Parathyroid adenoma (tissue), 2 donors: ENCODE measurements around the gene UQCRQ.
A peak's percentile ranks its signal among the peaks of the same experiment; 100 is the strongest.

ENCODE experiments used
- H2AFZ ChIP-seq: fragments of 300-600 bp; sonication (generic); one replicate; pipeline ENCODE4 v1.7.0; 2017; ENCODE audit warnings: antibody characterized with exemption, mild to moderate bottlenecking
- H3K27ac ChIP-seq: fragments of 300-600 bp; sonication (generic); one replicate; pipeline ENCODE4 v1.7.0; 2017
- H3K27me3 ChIP-seq: fragments of 300-600 bp; sonication (generic); one replicate; pipeline ENCODE4 v1.7.0; 2017; ENCODE audit warnings: low read length; ENCODE audit not compliant: control insufficient read depth, insufficient read depth
- H3K36me3 ChIP-seq: fragments of 300-600 bp; sonication (generic); one replicate; pipeline ENCODE4 v1.7.0; 2017; ENCODE audit warnings: low read length; ENCODE audit not compliant: control insufficient read depth, insufficient read depth
- H3K4me1 ChIP-seq: fragments of 300-600 bp; sonication (generic); one replicate; pipeline ENCODE4 v1.7.0; 2017; ENCODE audit warnings: control low read depth
- H3K4me2 ChIP-seq: fragments of 300-600 bp; sonication (generic); one replicate; pipeline ENCODE4 v1.7.0; 2017; ENCODE audit warnings: low read length
- H3K4me3 ChIP-seq: fragments of 300-600 bp; sonication (generic); one replicate; pipeline ENCODE4 v1.7.0; 2017; ENCODE audit warnings: low read depth, low read length
- H3K79me2 ChIP-seq: fragments of 300-600 bp; sonication (generic); one replicate; pipeline ENCODE4 v1.7.0; 2017; ENCODE audit warnings: control low read depth
- H3K9ac ChIP-seq: fragments of 300-600 bp; sonication (generic); one replicate; pipeline ENCODE4 v1.7.0; 2017; ENCODE audit warnings: mild to moderate bottlenecking
- H3K9me3 ChIP-seq: fragments of 300-600 bp; sonication (generic); one replicate; pipeline ENCODE4 v1.7.0; 2017; ENCODE audit warnings: low read length; ENCODE audit not compliant: control insufficient read depth
- TF ChIP-seq, protein P1 (sequence below): fragments of 300-600 bp; sonication (generic); IDR thresholded peaks from one replicate; pipeline ENCODE4 v1.7.0; 2017; ENCODE audit warnings: antibody characterized with exemption, mild to moderate bottlenecking
- donor health status: primary hyperparathyroidism.

UQCRQ gene

DNA sequence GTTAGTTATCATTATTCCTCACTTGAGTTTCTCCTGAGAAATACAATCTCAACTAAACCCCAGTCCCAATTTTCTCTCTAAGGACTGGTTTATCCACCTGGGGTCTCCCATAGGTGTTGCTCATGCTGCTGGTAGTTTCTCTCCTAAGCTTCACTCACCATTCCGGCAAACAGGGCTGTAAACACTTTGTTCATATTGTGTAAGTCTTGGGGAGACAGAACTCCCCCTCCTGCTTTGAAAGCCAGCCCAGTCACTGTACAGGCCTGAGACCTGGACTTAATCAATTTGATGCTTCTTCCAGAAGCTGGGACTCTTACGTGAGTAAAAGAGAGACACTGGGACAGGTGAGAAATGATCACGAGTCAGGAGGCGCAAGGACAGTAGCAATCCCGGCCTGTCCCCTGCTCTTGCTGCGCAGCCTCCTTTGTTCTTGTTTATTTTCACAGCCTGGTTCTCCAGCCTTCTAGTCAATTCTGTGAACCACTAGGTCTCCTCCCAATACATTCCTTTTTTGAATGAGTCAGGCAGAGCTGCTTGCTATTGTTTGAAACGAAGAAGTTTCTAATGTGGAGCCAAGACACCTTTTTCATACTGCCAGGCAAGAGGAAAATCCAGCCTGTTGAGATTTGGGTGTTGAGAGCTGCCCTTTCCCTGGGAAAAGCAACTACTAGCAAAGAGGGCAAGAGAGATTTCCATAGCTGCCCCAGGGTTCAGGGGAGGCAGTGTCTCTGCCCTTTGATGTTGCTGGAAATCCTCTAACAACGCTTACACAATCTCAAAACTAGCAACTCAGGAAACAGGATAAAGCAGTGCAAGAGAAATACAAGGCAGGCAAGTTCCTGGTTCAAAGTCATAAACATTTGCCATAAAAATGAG is 26.8 kb upstream of the UQCRQ start:
- H3K36me3 ChIP-seq = no peaks in the 10 kb centered on the region
- TF ChIP-seq, protein P1, sequence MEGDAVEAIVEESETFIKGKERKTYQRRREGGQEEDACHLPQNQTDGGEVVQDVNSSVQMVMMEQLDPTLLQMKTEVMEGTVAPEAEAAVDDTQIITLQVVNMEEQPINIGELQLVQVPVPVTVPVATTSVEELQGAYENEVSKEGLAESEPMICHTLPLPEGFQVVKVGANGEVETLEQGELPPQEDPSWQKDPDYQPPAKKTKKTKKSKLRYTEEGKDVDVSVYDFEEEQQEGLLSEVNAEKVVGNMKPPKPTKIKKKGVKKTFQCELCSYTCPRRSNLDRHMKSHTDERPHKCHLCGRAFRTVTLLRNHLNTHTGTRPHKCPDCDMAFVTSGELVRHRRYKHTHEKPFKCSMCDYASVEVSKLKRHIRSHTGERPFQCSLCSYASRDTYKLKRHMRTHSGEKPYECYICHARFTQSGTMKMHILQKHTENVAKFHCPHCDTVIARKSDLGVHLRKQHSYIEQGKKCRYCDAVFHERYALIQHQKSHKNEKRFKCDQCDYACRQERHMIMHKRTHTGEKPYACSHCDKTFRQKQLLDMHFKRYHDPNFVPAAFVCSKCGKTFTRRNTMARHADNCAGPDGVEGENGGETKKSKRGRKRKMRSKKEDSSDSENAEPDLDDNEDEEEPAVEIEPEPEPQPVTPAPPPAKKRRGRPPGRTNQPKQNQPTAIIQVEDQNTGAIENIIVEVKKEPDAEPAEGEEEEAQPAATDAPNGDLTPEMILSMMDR = no peak

DNA sequence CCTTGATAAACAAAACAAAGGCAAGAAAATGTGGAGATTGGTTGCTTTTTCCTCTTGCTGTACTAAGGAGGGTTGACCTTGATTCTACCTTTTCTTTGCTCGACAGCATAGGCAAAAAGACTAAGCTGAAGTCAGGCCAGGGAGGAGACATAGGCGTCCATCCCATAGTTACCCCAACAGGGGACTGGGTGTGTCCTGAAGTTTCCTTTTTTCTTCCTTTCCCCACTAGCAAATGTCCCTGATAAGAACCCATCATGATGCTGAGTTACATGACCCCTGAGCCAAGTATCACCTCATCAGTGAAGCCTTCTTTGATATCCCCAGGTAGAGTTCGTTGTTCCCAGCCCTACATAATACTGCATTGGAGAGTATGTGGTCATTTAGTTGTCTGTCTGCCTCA is 26.1 kb upstream of the UQCRQ start:
- H3K36me3 ChIP-seq = no peaks in the 10 kb centered on the region
- no peak overlapping the region for H3K9ac ChIP-seq
- TF ChIP-seq, protein P1 = no peak
- no peak overlapping the region for H3K27ac ChIP-seq
- peak overlapping the region; percentile 18 for H2AFZ ChIP-seq
- no peaks in the 10 kb centered on the region for H3K79me2 ChIP-seq
- no peak overlapping the region for H3K4me2 ChIP-seq
- H3K4me3 ChIP-seq = no peak overlapping the region
- no peaks in the 10 kb centered on the region for H3K27me3 ChIP-seq
- no peaks in the 10 kb centered on the region for H3K9me3 ChIP-seq
- no peaks in the 10 kb centered on the region for H3K4me1 ChIP-seq

More for the DNA sequence above, 26.8 kb upstream of the UQCRQ start:
- no peak overlapping the region for H3K4me2 ChIP-seq
- no peaks in the 10 kb centered on the region for H3K79me2 ChIP-seq
- H2AFZ ChIP-seq = peak overlapping the region; percentile 18
- no peak overlapping the region for H3K9ac ChIP-seq
- H3K4me1 ChIP-seq = no peaks in the 10 kb centered on the region
- no peaks in the 10 kb centered on the region for H3K27me3 ChIP-seq
- no peak overlapping the region for H3K27ac ChIP-seq
- no peak overlapping the region for H3K4me3 ChIP-seq
- no peaks in the 10 kb centered on the region for H3K9me3 ChIP-seq

DNA sequence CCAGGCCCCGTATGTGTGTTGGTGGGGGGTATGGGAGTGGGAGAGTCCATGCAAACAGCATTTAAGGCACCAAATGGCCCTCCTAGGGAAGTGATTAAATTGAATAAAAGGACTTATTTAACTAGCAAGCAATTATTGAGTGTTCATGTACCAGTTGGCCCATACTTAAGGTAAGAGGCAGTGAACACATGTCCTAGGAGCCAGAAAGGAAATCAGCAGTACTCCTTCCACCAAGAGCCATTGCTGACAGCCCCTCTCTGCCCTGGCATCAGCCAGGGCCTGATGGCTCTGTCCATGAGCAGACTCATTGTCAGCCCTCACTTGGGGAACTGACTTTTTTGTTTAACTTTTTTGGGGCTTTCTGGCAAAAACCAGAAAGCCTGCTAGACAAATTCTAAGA is 25.5 kb upstream of the UQCRQ start:
- Histone ChIP-seq H3K79me2 (no peaks in the 10 kb centered on the region), H3K9me3 (no peaks in the 10 kb centered on the region), H3K4me2 (no peak overlapping the region), H3K9ac (no peak overlapping the region), H3K36me3 (no peaks in the 10 kb centered on the region), H3K4me1 (no peaks in the 10 kb centered on the region), H3K27me3 (no peaks in the 10 kb centered on the region), H3K4me3 (no peak overlapping the region), H2AFZ (no peak overlapping the region), H3K27ac (no peak overlapping the region)
- TF ChIP-seq, protein P1 = no peak

DNA sequence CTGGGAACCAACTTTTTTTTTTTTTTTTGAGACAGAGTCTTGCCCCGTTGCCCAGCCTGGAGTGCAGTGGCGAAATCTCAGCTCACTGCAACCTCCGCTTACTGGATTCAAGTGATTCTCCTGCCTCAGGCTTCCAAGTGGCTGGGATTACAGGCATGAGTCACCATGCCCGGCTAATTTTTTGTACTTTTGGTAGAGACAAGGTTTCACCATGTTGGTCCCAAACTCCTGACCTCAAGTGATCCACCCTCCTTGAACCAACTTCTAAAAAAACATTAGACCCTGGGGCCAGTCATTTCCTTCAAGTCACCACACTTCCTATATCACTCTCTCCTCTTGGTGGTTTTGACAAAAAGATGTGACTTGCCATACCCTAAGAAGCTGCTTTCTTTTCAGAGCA is 25.1 kb upstream of the UQCRQ start:
- Histone ChIP-seq H3K9me3 (no peaks in the 10 kb centered on the region), H3K36me3 (no peaks in the 10 kb centered on the region), H3K27me3 (no peaks in the 10 kb centered on the region), H3K9ac (no peak overlapping the region), H3K79me2 (no peaks in the 10 kb centered on the region), H3K4me3 (no peak overlapping the region), H3K4me2 (no peak overlapping the region), H2AFZ (no peak overlapping the region), H3K27ac (no peak overlapping the region), H3K4me1 (no peaks in the 10 kb centered on the region)
- TF ChIP-seq, protein P1 = no peak

DNA sequence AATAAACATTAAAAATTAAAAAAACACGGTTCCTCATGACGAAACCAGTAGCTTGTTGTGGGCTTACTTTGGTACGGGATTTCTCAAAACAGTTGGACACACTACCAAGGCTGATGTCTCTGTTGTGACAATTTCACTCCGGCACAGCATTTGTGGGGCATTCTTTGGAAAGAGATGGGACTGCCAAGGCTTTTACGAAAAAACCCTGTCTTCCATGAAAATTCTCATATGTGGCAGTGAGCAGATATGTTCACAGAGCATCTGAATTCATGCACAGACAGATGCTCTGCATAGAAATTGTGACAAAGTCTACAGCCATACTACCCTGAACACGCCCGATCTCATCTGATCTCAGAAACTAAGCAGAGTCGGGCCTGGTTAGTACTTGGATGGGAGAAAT is 18.2 kb upstream of the UQCRQ start:
- Histone ChIP-seq H3K79me2 (no peaks in the 10 kb centered on the region), H3K27ac (no peak overlapping the region), H3K36me3 (no peaks in the 10 kb centered on the region), H3K9me3 (no peaks in the 10 kb centered on the region), H3K4me1 (no peaks in the 10 kb centered on the region), H3K9ac (no peak overlapping the region), H2AFZ (no peak overlapping the region), H3K27me3 (no peaks in the 10 kb centered on the region), H3K4me2 (no peak overlapping the region), H3K4me3 (no peak overlapping the region)
- TF ChIP-seq, protein P1 = no peak
